Ishikawa (cell line): Measurements from ENCODE around the gene RALGAPA2.

Experiments used
- EGR1 ChIP-seq: IDR thresholded peaks from 2 replicates; pipeline ENCODE4 v1.6.1; 2012
- EP300 ChIP-seq: IDR thresholded peaks from 2 replicates; pipeline ENCODE4 v1.6.1; 2012; ENCODE audit warnings: borderline replicate concordance
- FOXM1 ChIP-seq: IDR thresholded peaks from 2 replicates; pipeline ENCODE4 v1.6.1; 2012; ENCODE audit warnings: low read depth, borderline replicate concordance
- NFIC ChIP-seq: IDR thresholded peaks from 2 replicates; pipeline ENCODE4 v1.6.1; 2012
- RAD21 ChIP-seq: IDR thresholded peaks from 2 replicates; pipeline ENCODE4 v1.6.1; 2012; ENCODE audit warnings: low read depth
- REST ChIP-seq: IDR thresholded peaks from 2 replicates; pipeline ENCODE4 v1.6.1; 2012; ENCODE audit warnings: low read depth, mild to moderate bottlenecking
- TCF12 ChIP-seq: IDR thresholded peaks from 2 replicates; pipeline ENCODE4 v1.6.1; 2012; ENCODE audit warnings: low read depth
- TEAD4 ChIP-seq: IDR thresholded peaks from 2 replicates; pipeline ENCODE4 v1.6.1; 2012
- ZBTB7A ChIP-seq: IDR thresholded peaks from 2 replicates; pipeline ENCODE4 v1.6.1; 2012; ENCODE audit warnings: low read depth

- TF ChIP-seq RAD21 (no peak), TEAD4 (no peak), EP300 (no peak), REST (no peak), FOXM1 (no peak), EGR1 (no peak), TCF12 (no peak), ZBTB7A (no peak), NFIC (no peak)
These were observed 12.5 kb downstream of the RALGAPA2 start for GRCh38 chr20:20699917-20700316.
